ENCODE measurements around the gene ST7. TPM values are rescaled to one million over a fixed set of nuclear protein-coding genes. Genes with fewer than 3 reads are reported as not detected.

Gene ST7
- total RNA-seq, 2 experiments from 2014 or later: 4.9 to 5.4 TPM

GRCh38 chr7:116999311-116999710, 46.0 kb downstream of the ST7 start:
- Mint-ChIP-seq H3K4me1 (ENCODE audit: low read depth) (no peaks in the 10 kb centered on the region), H3K36me3 (ENCODE audit: low read depth) (no peaks in the 10 kb centered on the region), H3K4me3 (no peak overlapping the region), H3K9me3 (no peaks in the 10 kb centered on the region), H3K27me3 (no peaks in the 10 kb centered on the region), H3K27ac (no peak overlapping the region)
- Histone ChIP-seq H3K4me1 (ENCODE audit: insufficient read depth, low read length) (no peaks in the 10 kb centered on the region), H3K9me3 (ENCODE audit: control insufficient read depth in 1 of 2, insufficient read depth in 1 of 2, low read length in 2 of 2) (peaks cover 0 to 8% of the 10 kb centered on the region in 2 experiments), H3K36me3 (ENCODE audit: insufficient read depth, low read length) (no peaks in the 10 kb centered on the region), H3K4me3 (ENCODE audit: low read length) (no peak overlapping the region), H3K27ac (ENCODE audit: low read depth in 1 of 2, low read length in 2 of 2) (no peak overlapping the region), H3K27me3 (ENCODE audit: control insufficient read depth in 1 of 2, insufficient read depth in 2 of 2, low read length in 2 of 2) (no peaks in the 10 kb centered on the region)
- ChIA-PET CTCF (interaction anchor here (1.0 kb wide), 1 partner anchor 70 kb away, joined by 3 read pairs; no protein-coding TSS in a partner anchor), POLR2A (no interaction called here)
- no peak for TF ChIP-seq CTCF (IDR thresholded peaks at IDR 0.05)
- ATAC-seq (ENCODE audit: poor library complexity) (no peak), DNase-seq (no peak)
- intact Hi-C loops (cut with DNase I, micrococcal nuclease): no loop called here

- Mint-ChIP-seq H3K4me1 (ENCODE audit: low read depth) (peaks cover 5% of the 10 kb centered on the region), H3K9me3 (no peaks in the 10 kb centered on the region), H3K27me3 (no peaks in the 10 kb centered on the region), H3K27ac (no peak overlapping the region), H3K4me3 (no peak overlapping the region), H3K36me3 (ENCODE audit: low read depth) (no peaks in the 10 kb centered on the region)
- no peak for DNase-seq
- Histone ChIP-seq H3K27me3 (ENCODE audit: control insufficient read depth in 1 of 2, insufficient read depth in 2 of 2, low read length in 2 of 2) (no peaks in the 10 kb centered on the region), H3K9me3 (ENCODE audit: control insufficient read depth in 1 of 2, insufficient read depth in 1 of 2, low read length in 2 of 2) (peaks cover 0 to 8% of the 10 kb centered on the region in 2 experiments), H3K36me3 (ENCODE audit: insufficient read depth, low read length) (no peaks in the 10 kb centered on the region), H3K4me3 (ENCODE audit: low read length) (no peak overlapping the region), H3K27ac (ENCODE audit: low read depth in 1 of 2, low read length in 2 of 2) (no peak overlapping the region), H3K4me1 (ENCODE audit: insufficient read depth, low read length) (no peaks in the 10 kb centered on the region)
- POLR2A ChIA-PET: no interaction called here
- intact Hi-C loops (cut with DNase I, micrococcal nuclease): no loop called here
- CTCF ChIA-PET: no interaction called here
- ATAC-seq (ENCODE audit: poor library complexity): no peak
- TF ChIP-seq CTCF (IDR thresholded peaks at IDR 0.05): no peak
Measured at GRCh38 chr7:117001283-117001682, 48.0 kb downstream of the ST7 start.

GRCh38 chr7:117004899-117005298, 51.6 kb downstream of the ST7 start:
- ChIA-PET CTCF (no interaction called here), POLR2A (no interaction called here)
- Histone ChIP-seq H3K27ac (ENCODE audit: low read depth in 1 of 2, low read length in 2 of 2) (no peak overlapping the region), H3K36me3 (ENCODE audit: insufficient read depth, low read length) (no peaks in the 10 kb centered on the region), H3K27me3 (ENCODE audit: control insufficient read depth in 1 of 2, insufficient read depth in 2 of 2, low read length in 2 of 2) (no peaks in the 10 kb centered on the region), H3K4me3 (ENCODE audit: low read length) (no peak overlapping the region), H3K9me3 (ENCODE audit: control insufficient read depth in 1 of 2, insufficient read depth in 1 of 2, low read length in 2 of 2) (no peaks in the 10 kb centered on the region), H3K4me1 (ENCODE audit: insufficient read depth, low read length) (peaks cover 12% of the 10 kb centered on the region)
- Mint-ChIP-seq H3K27ac (no peak overlapping the region), H3K27me3 (no peaks in the 10 kb centered on the region), H3K4me3 (no peak overlapping the region), H3K4me1 (ENCODE audit: low read depth) (peaks cover 41% of the 10 kb centered on the region), H3K9me3 (no peaks in the 10 kb centered on the region), H3K36me3 (ENCODE audit: low read depth) (no peaks in the 10 kb centered on the region)
- DNase-seq (no peak), ATAC-seq (ENCODE audit: poor library complexity) (no peak)
- intact Hi-C loops (cut with DNase I, micrococcal nuclease): no loop called here
- TF ChIP-seq CTCF (IDR thresholded peaks at IDR 0.05): no peak
